HepG2 (cell line): ENCODE results near the gene CAPN11. TPM values are rescaled to one million over a fixed set of nuclear protein-coding genes. Genes with fewer than 3 reads are reported as not detected.

Source experiments
- AGO1 ChIP-seq: fragments of 200-400 bp; formaldehyde crosslinking; IDR thresholded peaks from 2 replicates; pipeline ENCODE4 v1.6.1; 2017; ENCODE audit warnings: mild to moderate bottlenecking, low read depth, low read length, moderate library complexity; ENCODE audit not compliant: poor library complexity, severe bottlenecking
- CEBPB ChIP-seq: IDR thresholded peaks from 2 replicates; pipeline ENCODE4 v1.6.1; 2011; ENCODE audit warnings: low read depth, low read length, improper control_type of control experiment, borderline replicate concordance
- MEF2D ChIP-seq: sonication (generic); formaldehyde crosslinking; IDR thresholded peaks from 2 replicates; pipeline ENCODE4 v1.5.1; 2020; ENCODE audit warnings: mild to moderate bottlenecking, missing genetic modification reagents
- MTERF4 ChIP-seq: sonication (generic); formaldehyde crosslinking; IDR thresholded peaks from 2 replicates; pipeline ENCODE4 v1.8.0; 2023; ENCODE audit warnings: mild to moderate bottlenecking, missing genetic modification reagents
- MYNN ChIP-seq: sonication (generic); formaldehyde crosslinking; IDR thresholded peaks from 2 replicates; pipeline ENCODE4 v1.4.0; 2020; ENCODE audit warnings: mild to moderate bottlenecking, low read depth, missing genetic modification reagents
- NFAT5 ChIP-seq: sonication (generic); formaldehyde crosslinking; IDR thresholded peaks from 2 replicates; pipeline ENCODE4 v1.4.0; 2020; ENCODE audit warnings: missing genetic modification reagents
- NFATC3 ChIP-seq: sonication (generic); formaldehyde crosslinking; IDR thresholded peaks from 2 replicates; pipeline ENCODE4 v1.5.1; 2020; ENCODE audit warnings: mild to moderate bottlenecking, missing genetic modification reagents
- NFKB2 ChIP-seq: sonication (generic); formaldehyde crosslinking; IDR thresholded peaks from 2 replicates; pipeline ENCODE4 v1.4.0; 2020; ENCODE audit warnings: missing genetic modification reagents, borderline replicate concordance
- ONECUT2 ChIP-seq: sonication (generic); formaldehyde crosslinking; IDR thresholded peaks from 2 replicates; pipeline ENCODE4 v1.4.0; 2020; ENCODE audit warnings: missing genetic modification reagents
- RBM39 ChIP-seq: fragments of 200-400 bp; formaldehyde crosslinking; IDR thresholded peaks from one replicate; pipeline ENCODE4 v1.6.1; 2018; ENCODE audit warnings: antibody characterized with exemption, mild to moderate bottlenecking, low read depth, low read length; ENCODE audit not compliant: poor library complexity, severe bottlenecking
- SALL1 ChIP-seq: sonication (generic); formaldehyde crosslinking; IDR thresholded peaks from 2 replicates; pipeline ENCODE4 v1.8.0; 2022; ENCODE audit warnings: mild to moderate bottlenecking, missing genetic modification reagents
- SOX13 ChIP-seq, 3 experiments: fragments of 450-650 bp in 1 of 3; sonication (generic) in 1 of 3; formaldehyde crosslinking in 1 of 3; IDR thresholded peaks in 2 of 3; conservative IDR thresholded peaks in 1 of 3; 2 replicates each; pipeline versions ENCODE4 v1.5.0 to v1.6.1; 2016 to 2020; ENCODE audit warnings: antibody characterized with exemption in 1 of 3, mild to moderate bottlenecking in 1 of 3, missing compliant biosample characterization in 1 of 3, missing genetic modification reagents in 1 of 3, moderate library complexity in 1 of 3
- ZNF24 ChIP-seq: fragments of 450-650 bp; IDR thresholded peaks from 2 replicates; pipeline ENCODE4 v1.6.1; 2017; ENCODE audit warnings: antibody characterized with exemption, mild to moderate bottlenecking
- ZNF274 ChIP-seq: sonication (generic); formaldehyde crosslinking; IDR thresholded peaks from 2 replicates; pipeline ENCODE4 v1.5.1; 2020; ENCODE audit warnings: mild to moderate bottlenecking, missing genetic modification reagents
- ZNF563 ChIP-seq: sonication (generic); formaldehyde crosslinking; IDR thresholded peaks from 2 replicates; pipeline ENCODE4 v1.8.0; 2022; ENCODE audit warnings: mild to moderate bottlenecking, moderate library complexity, missing genetic modification reagents
- ZNF674 ChIP-seq: sonication (generic); formaldehyde crosslinking; IDR thresholded peaks from 2 replicates; pipeline ENCODE4 v1.5.0; 2020; ENCODE audit warnings: low read depth, mild to moderate bottlenecking, missing genetic modification reagents
- ZNF780A ChIP-seq: sonication (generic); formaldehyde crosslinking; IDR thresholded peaks from 2 replicates; pipeline ENCODE4 v1.8.0; 2022; ENCODE audit warnings: mild to moderate bottlenecking, missing genetic modification reagents, moderate library complexity
- ZNF792 ChIP-seq: IDR thresholded peaks from 2 replicates; pipeline ENCODE4 v1.6.1; 2016
- ZSCAN5A ChIP-seq: sonication (generic); formaldehyde crosslinking; IDR thresholded peaks from 2 replicates; pipeline ENCODE4 v1.8.0; 2022; ENCODE audit warnings: mild to moderate bottlenecking, missing genetic modification reagents, borderline replicate concordance
- polyA plus RNA-seq, 8 experiments: library from polyadenylated mRNA; depleted of rRNA in 3 of 8; stranded (reverse) in 7 of 8; unstranded in 1 of 8; fragments of >200 nt; fragmentation: Illumina TruSeq in 4 of 8; extraction: Trizol in 4 of 8; gene quantifications; 2 replicates each; pipeline versions ENCODE4 v1.2.1 to v1.2.3, GENCODE V29; 2011 to 2016; ENCODE audit warnings: low read depth in 4 of 8, missing spikeins in 1 of 8, mixed read lengths in 1 of 8; ENCODE audit not compliant: insufficient read depth in 1 of 8
- total RNA-seq, 5 experiments: library from RNA; depleted of rRNA; stranded (reverse); fragments of >200 nt; fragmentation: Illumina TruSeq; extraction: Trizol; gene quantifications; 2 replicates each; pipeline ENCODE4 v1.2.3, GENCODE V29; 2016; ENCODE audit warnings: low read depth in 1 of 5
- TF ChIP-seq, protein P1 (sequence below): sonication (generic); formaldehyde crosslinking; IDR thresholded peaks from 2 replicates; pipeline ENCODE4 v1.5.0; 2020; ENCODE audit warnings: mild to moderate bottlenecking, missing genetic modification reagents

Gene CAPN11
- total and polyA plus RNA-seq, 2 of the 13 experiments (the other 11 are each of a cell fraction or from before 2014, with no cell fraction given) = 0.07 to 0.11 TPM

- TF ChIP-seq SOX13 (IDR thresholded peaks at IDR 0.05) = no peak
- peak in 1 of 2 experiments; percentile 51; a peak in 2 of 4 replicates for TF ChIP-seq SOX13 (CRISPR knock-in tag; conservative IDR thresholded peaks at IDR 0.05 in 1 of 2, IDR thresholded peaks at IDR 0.05 in 1 of 2)
- no peak for TF ChIP-seq NFAT5 (CRISPR knock-in tag)
- TF ChIP-seq ZNF780A (CRISPR knock-in tag) = no peak
- no peak for TF ChIP-seq AGO1
- no peak for TF ChIP-seq ZNF563 (CRISPR knock-in tag)
- TF ChIP-seq MEF2D (CRISPR knock-in tag) = 0 out of 2 replicates have a peak, but pooled peaks have one; percentile 23
- TF ChIP-seq MTERF4 (CRISPR knock-in tag) = no peak
- no peak for TF ChIP-seq ZNF274 (CRISPR knock-in tag)
- no peak for TF ChIP-seq NFATC3 (CRISPR knock-in tag)
- TF ChIP-seq ONECUT2 (CRISPR knock-in tag) = 0 out of 2 replicates have a peak, but pooled peaks have one; percentile 3
- no peak for TF ChIP-seq ZNF24
- TF ChIP-seq ZNF792 (CRISPR knock-in tag) = peak; percentile 85
- peak; percentile 80 for TF ChIP-seq CEBPB
- no peak for TF ChIP-seq MYNN (CRISPR knock-in tag)
- TF ChIP-seq ZSCAN5A (CRISPR knock-in tag) = 0 out of 2 replicates have a peak, but pooled peaks have one; percentile 11
- TF ChIP-seq ZNF674 (CRISPR knock-in tag) = no peak
- TF ChIP-seq, protein P1, sequence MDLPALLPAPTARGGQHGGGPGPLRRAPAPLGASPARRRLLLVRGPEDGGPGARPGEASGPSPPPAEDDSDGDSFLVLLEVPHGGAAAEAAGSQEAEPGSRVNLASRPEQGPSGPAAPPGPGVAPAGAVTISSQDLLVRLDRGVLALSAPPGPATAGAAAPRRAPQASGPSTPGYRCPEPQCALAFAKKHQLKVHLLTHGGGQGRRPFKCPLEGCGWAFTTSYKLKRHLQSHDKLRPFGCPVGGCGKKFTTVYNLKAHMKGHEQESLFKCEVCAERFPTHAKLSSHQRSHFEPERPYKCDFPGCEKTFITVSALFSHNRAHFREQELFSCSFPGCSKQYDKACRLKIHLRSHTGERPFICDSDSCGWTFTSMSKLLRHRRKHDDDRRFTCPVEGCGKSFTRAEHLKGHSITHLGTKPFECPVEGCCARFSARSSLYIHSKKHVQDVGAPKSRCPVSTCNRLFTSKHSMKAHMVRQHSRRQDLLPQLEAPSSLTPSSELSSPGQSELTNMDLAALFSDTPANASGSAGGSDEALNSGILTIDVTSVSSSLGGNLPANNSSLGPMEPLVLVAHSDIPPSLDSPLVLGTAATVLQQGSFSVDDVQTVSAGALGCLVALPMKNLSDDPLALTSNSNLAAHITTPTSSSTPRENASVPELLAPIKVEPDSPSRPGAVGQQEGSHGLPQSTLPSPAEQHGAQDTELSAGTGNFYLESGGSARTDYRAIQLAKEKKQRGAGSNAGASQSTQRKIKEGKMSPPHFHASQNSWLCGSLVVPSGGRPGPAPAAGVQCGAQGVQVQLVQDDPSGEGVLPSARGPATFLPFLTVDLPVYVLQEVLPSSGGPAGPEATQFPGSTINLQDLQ (CRISPR knock-in tag) = 0 out of 2 replicates have a peak, but pooled peaks have one; percentile 6
- TF ChIP-seq SALL1 (CRISPR knock-in tag) = peak; percentile 34; the same call in 1 of the 2 replicates
- TF ChIP-seq RBM39 = no peak
- TF ChIP-seq NFKB2 (CRISPR knock-in tag) = no peak
Observed at GRCh38 chr6:44142835-44143234, 15.8 kb upstream of the CAPN11 start (continued).
